GM12878 (cell line): Measurements from ENCODE around the gene TARS3. TPM values are rescaled to one million over a fixed set of nuclear protein-coding genes. Genes with fewer than 3 reads are reported as not detected.

ENCODE experiments used
- EGR1 ChIP-seq, 2 experiments: IDR thresholded peaks; 1 replicate in 1 of 2; 2 replicates in 1 of 2; pipeline ENCODE4 v1.6.1; 2011 to 2012; ENCODE audit warnings: low read depth in 2 of 2, low read length in 2 of 2, borderline replicate concordance in 1 of 2, mild to moderate bottlenecking in 1 of 2, moderate library complexity in 1 of 2
- GATAD2B ChIP-seq: fragments of 450-650 bp; conservative IDR thresholded peaks from 2 replicates; pipeline ENCODE4 v1.6.1; 2017; ENCODE audit warnings: low read depth, mild to moderate bottlenecking, moderate library complexity
- IKZF1 ChIP-seq: fragments of 450-650 bp; conservative IDR thresholded peaks from 2 replicates; pipeline ENCODE4 v1.6.1; 2017; ENCODE audit warnings: antibody characterized with exemption, mild to moderate bottlenecking
- KLF5 ChIP-seq: fragments of 450-650 bp; IDR thresholded peaks from 2 replicates; pipeline ENCODE4 v1.6.1; 2014; ENCODE audit warnings: mild to moderate bottlenecking; ENCODE audit not compliant: partially characterized antibody
- NR2F1 ChIP-seq: fragments of 450-650 bp; conservative IDR thresholded peaks from 2 replicates; pipeline ENCODE4 v1.6.1; 2017; ENCODE audit warnings: mild to moderate bottlenecking
- POLR2A ChIP-seq: IDR thresholded peaks from 2 replicates; pipeline ENCODE4 v1.6.1; 2011; ENCODE audit warnings: low read depth, mild to moderate bottlenecking, low read length
- POLR2AphosphoS2 ChIP-seq: IDR thresholded peaks from 2 replicates; pipeline ENCODE4 v1.6.1; 2011; ENCODE audit warnings: low read depth, mild to moderate bottlenecking, low read length, improper control_type of control experiment, moderate library complexity
- RB1 ChIP-seq: fragments of 450-650 bp; formaldehyde crosslinking; IDR thresholded peaks from 2 replicates; pipeline ENCODE4 v1.6.1; 2017; ENCODE audit warnings: mild to moderate bottlenecking, borderline replicate concordance
- RELA ChIP-seq: fragments of 450-650 bp; IDR thresholded peaks from 2 replicates; pipeline ENCODE4 v1.8.0; 2014; ENCODE audit warnings: borderline replicate concordance; ENCODE audit not compliant: partially characterized antibody
- SMAD5 ChIP-seq: IDR thresholded peaks from 2 replicates; pipeline ENCODE4 v1.6.1; 2016; ENCODE audit warnings: antibody characterized with exemption, low read depth
- ZNF207 ChIP-seq: fragments of 450-650 bp; IDR thresholded peaks from 2 replicates; pipeline ENCODE4 v1.6.1; 2014; ENCODE audit warnings: antibody characterized with exemption, mild to moderate bottlenecking, borderline replicate concordance
- ZNF217 ChIP-seq: fragments of 450-650 bp; IDR thresholded peaks from 2 replicates; pipeline ENCODE4 v1.6.1; 2017; ENCODE audit warnings: antibody characterized with exemption, mild to moderate bottlenecking
- polyA plus RNA-seq, 11 experiments: library from polyadenylated mRNA; depleted of rRNA in 4 of 11; unstranded in 6 of 11; stranded (reverse) in 5 of 11; fragments of >200 nt; fragmentation: Nextera tagmentation in 4 of 11; fragmentation: Illumina TruSeq in 1 of 11; extraction: Ambion mirVana in 4 of 11; extraction: Trizol in 1 of 11; gene quantifications; 1 replicate in 1 of 11; 2 replicates in 10 of 11; pipeline versions ENCODE4 v1.2.1 to v1.2.3, GENCODE V29; 2011 to 2016; ENCODE audit warnings: inconsistent platforms in 2 of 11, missing spikeins in 2 of 11, low read depth in 1 of 11
- total RNA-seq, 4 experiments: library from RNA; depleted of rRNA in 3 of 4; stranded (reverse); fragments of >200 nt in 3 of 4; fragmentation: Illumina TruSeq in 1 of 4; extraction: Trizol in 1 of 4; gene quantifications; 2 replicates each; pipeline versions ENCODE4 v1.2.1 to v1.2.3, GENCODE V29; 2013 to 2021
- TF ChIP-seq, protein P1 (sequence below): fragments of 450-650 bp; IDR thresholded peaks from 2 replicates; pipeline ENCODE4 v1.6.1; 2017; ENCODE audit warnings: mild to moderate bottlenecking, moderate library complexity
- TF ChIP-seq, protein P2 (sequence below): IDR thresholded peaks from 2 replicates; pipeline ENCODE4 v1.6.1; 2011; ENCODE audit warnings: mild to moderate bottlenecking, low read depth, low read length, moderate library complexity; ENCODE audit not compliant: insufficient replicate concordance
- TF ChIP-seq, protein P3 (sequence below): fragments of 450-650 bp; conservative IDR thresholded peaks from 2 replicates; pipeline ENCODE4 v1.6.1; 2017; ENCODE audit warnings: mild to moderate bottlenecking, moderate library complexity
- TF ChIP-seq, protein P4 (sequence below), 3 experiments: IDR thresholded peaks in 2 of 3; conservative IDR thresholded peaks in 1 of 3; 2 replicates each; pipeline ENCODE4 v1.5.1; 2011; ENCODE audit warnings: low read depth in 3 of 3, low read length in 3 of 3, mild to moderate bottlenecking in 3 of 3, control low read depth in 2 of 3, moderate library complexity in 2 of 3, inconsistent platforms in 1 of 3, mixed read lengths in 1 of 3; ENCODE audit not compliant: control insufficient read depth in 2 of 3, insufficient read depth in 1 of 3; ENCODE audit errors: extremely low read depth in 1 of 3
- TF ChIP-seq, protein P5 (sequence below): IDR thresholded peaks from 2 replicates; pipeline ENCODE4 v1.6.1; 2011; ENCODE audit warnings: borderline replicate concordance, low read depth, mild to moderate bottlenecking, moderate library complexity, low read length; ENCODE audit not compliant: insufficient read depth, poor library complexity, severe bottlenecking

TARS3 gene
- total and polyA plus RNA-seq, 10 of the 15 experiments (the other 5 are each of a cell fraction or from before 2014, with no cell fraction given), result 1.4 to 7.8 (median 5.3) TPM

DNA sequence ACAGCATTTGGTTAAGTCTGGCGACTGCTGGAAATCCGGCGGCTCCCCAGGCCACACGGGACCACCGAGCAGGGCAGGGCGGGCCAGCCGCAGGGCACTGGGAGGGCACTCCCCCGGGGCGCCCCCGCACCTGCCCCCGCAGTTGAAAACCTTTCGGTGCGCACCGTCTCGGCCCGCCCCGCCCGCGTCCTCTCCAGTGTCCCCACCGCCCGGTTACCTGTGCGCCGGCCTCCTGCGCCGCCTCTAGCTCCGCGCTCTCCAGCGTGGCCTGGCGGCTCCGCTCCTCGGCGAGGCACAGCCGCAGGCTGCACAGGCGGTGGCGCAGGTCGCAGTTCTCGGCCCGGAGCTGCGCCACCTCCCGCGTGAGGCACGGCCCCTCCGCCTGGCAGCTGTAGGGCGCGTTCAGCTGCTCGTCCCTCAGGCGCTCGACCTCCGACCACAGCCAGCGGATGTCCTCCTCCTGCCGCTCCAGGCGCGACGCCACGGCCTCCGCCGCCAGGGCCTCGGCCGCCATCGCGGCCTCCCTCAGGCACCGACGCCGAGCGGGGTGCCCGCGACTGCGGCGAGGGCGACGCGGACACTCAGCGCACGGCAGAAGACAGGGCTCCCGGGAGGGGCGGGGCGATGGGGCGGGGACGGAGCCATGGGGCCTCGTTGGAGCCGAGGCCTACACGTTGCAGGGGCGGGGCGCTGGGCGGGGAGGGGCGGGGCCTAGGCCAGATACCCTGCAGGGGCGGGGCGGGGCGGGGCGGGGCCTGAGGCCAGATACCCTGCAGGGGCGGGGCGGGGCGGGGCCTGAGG is at the start of gene TARS3 (continued):
- TF ChIP-seq, protein P1, sequence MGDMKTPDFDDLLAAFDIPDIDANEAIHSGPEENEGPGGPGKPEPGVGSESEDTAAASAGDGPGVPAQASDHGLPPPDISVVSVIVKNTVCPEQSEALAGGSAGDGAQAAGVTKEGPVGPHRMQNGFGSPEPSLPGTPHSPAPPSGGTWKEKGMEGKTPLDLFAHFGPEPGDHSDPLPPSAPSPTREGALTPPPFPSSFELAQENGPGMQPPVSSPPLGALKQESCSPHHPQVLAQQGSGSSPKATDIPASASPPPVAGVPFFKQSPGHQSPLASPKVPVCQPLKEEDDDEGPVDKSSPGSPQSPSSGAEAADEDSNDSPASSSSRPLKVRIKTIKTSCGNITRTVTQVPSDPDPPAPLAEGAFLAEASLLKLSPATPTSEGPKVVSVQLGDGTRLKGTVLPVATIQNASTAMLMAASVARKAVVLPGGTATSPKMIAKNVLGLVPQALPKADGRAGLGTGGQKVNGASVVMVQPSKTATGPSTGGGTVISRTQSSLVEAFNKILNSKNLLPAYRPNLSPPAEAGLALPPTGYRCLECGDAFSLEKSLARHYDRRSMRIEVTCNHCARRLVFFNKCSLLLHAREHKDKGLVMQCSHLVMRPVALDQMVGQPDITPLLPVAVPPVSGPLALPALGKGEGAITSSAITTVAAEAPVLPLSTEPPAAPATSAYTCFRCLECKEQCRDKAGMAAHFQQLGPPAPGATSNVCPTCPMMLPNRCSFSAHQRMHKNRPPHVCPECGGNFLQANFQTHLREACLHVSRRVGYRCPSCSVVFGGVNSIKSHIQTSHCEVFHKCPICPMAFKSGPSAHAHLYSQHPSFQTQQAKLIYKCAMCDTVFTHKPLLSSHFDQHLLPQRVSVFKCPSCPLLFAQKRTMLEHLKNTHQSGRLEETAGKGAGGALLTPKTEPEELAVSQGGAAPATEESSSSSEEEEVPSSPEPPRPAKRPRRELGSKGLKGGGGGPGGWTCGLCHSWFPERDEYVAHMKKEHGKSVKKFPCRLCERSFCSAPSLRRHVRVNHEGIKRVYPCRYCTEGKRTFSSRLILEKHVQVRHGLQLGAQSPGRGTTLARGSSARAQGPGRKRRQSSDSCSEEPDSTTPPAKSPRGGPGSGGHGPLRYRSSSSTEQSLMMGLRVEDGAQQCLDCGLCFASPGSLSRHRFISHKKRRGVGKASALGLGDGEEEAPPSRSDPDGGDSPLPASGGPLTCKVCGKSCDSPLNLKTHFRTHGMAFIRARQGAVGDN, result peak; percentile 93
- TF ChIP-seq, protein P2, sequence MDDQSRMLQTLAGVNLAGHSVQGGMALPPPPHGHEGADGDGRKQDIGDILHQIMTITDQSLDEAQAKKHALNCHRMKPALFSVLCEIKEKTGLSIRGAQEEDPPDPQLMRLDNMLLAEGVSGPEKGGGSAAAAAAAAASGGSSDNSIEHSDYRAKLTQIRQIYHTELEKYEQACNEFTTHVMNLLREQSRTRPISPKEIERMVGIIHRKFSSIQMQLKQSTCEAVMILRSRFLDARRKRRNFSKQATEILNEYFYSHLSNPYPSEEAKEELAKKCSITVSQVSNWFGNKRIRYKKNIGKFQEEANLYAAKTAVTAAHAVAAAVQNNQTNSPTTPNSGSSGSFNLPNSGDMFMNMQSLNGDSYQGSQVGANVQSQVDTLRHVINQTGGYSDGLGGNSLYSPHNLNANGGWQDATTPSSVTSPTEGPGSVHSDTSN, result no peak
- TF ChIP-seq RELA (peak; percentile 40), GATAD2B (peak; percentile 90; the same call in 1 of the 2 replicates), ZNF207 (peak; percentile 72; the same call in 1 of the 2 replicates), POLR2A (peak; percentile 97), RB1 (peak; percentile 87; the same call in 1 of the 2 replicates), POLR2AphosphoS2 (0 out of 2 replicates have a peak, but pooled peaks have one; percentile 69), KLF5 (peak; percentile 65), ZNF217 (0 out of 2 replicates have a peak, but pooled peaks have one; percentile 43), EGR1 (IDR thresholded peaks at IDR 0.05; ENCODE audit: borderline replicate concordance in 1 of 2, low read depth in 2 of 2, low read length in 2 of 2) (peak in 1 of 2 experiments; percentile 84; a peak in 2 of 3 replicates), SMAD5 (no peak), IKZF1 (peak; percentile 89), NR2F1 (peak; percentile 81)
- TF ChIP-seq, protein P3, sequence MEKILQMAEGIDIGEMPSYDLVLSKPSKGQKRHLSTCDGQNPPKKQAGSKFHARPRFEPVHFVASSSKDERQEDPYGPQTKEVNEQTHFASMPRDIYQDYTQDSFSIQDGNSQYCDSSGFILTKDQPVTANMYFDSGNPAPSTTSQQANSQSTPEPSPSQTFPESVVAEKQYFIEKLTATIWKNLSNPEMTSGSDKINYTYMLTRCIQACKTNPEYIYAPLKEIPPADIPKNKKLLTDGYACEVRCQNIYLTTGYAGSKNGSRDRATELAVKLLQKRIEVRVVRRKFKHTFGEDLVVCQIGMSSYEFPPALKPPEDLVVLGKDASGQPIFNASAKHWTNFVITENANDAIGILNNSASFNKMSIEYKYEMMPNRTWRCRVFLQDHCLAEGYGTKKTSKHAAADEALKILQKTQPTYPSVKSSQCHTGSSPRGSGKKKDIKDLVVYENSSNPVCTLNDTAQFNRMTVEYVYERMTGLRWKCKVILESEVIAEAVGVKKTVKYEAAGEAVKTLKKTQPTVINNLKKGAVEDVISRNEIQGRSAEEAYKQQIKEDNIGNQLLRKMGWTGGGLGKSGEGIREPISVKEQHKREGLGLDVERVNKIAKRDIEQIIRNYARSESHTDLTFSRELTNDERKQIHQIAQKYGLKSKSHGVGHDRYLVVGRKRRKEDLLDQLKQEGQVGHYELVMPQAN, result peak; percentile 90; the same call in 1 of the 2 replicates
- TF ChIP-seq, protein P4, sequence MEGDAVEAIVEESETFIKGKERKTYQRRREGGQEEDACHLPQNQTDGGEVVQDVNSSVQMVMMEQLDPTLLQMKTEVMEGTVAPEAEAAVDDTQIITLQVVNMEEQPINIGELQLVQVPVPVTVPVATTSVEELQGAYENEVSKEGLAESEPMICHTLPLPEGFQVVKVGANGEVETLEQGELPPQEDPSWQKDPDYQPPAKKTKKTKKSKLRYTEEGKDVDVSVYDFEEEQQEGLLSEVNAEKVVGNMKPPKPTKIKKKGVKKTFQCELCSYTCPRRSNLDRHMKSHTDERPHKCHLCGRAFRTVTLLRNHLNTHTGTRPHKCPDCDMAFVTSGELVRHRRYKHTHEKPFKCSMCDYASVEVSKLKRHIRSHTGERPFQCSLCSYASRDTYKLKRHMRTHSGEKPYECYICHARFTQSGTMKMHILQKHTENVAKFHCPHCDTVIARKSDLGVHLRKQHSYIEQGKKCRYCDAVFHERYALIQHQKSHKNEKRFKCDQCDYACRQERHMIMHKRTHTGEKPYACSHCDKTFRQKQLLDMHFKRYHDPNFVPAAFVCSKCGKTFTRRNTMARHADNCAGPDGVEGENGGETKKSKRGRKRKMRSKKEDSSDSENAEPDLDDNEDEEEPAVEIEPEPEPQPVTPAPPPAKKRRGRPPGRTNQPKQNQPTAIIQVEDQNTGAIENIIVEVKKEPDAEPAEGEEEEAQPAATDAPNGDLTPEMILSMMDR (IDR thresholded peaks at IDR 0.05 in 2 of 3, conservative IDR thresholded peaks at IDR 0.05 in 1 of 3; ENCODE audit: control insufficient read depth in 2 of 3, extremely low read depth in 1 of 3, insufficient read depth in 1 of 3, low read depth in 3 of 3, low read length in 3 of 3), result peak in 2 of 3 experiments; percentile 12 to 13; a peak in 2 of 6 replicates
- TF ChIP-seq, protein P5, sequence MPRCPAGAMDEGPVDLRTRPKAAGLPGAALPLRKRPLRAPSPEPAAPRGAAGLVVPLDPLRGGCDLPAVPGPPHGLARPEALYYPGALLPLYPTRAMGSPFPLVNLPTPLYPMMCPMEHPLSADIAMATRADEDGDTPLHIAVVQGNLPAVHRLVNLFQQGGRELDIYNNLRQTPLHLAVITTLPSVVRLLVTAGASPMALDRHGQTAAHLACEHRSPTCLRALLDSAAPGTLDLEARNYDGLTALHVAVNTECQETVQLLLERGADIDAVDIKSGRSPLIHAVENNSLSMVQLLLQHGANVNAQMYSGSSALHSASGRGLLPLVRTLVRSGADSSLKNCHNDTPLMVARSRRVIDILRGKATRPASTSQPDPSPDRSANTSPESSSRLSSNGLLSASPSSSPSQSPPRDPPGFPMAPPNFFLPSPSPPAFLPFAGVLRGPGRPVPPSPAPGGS, result peak; percentile 35
